Thyroid gland (tissue), 4 donors: ENCODE data around the gene CHST11. TPM values are rescaled to one million over a fixed set of nuclear protein-coding genes. Genes with fewer than 3 reads are reported as not detected.

Experiments used
- DNase-seq, 2 donors: peaks; one replicate each; pipeline ENCODE4 v3.0.0-alpha.2; 2019
- H3K27ac ChIP-seq, 3 donors: fragments of 200-600 bp; sonication (generic); 1 replicate in 2 of 3; 2 replicates in 1 of 3; pipeline ENCODE4 v1.5.1; 2016 to 2019; ENCODE audit warnings: mild to moderate bottlenecking in 1 of 3, moderate library complexity in 1 of 3
- H3K27me3 ChIP-seq: fragments of 200-600 bp; sonication (generic); one replicate; pipeline ENCODE4 v1.5.1; 2019
- H3K36me3 ChIP-seq, 2 donors: fragments of 200-600 bp; sonication (generic); one replicate each; pipeline ENCODE4 v1.5.1; 2016 to 2019
- H3K4me1 ChIP-seq, 2 donors: fragments of 200-600 bp; sonication (generic); one replicate each; pipeline ENCODE4 v1.5.1; 2017 to 2019
- H3K4me3 ChIP-seq, 3 donors: fragments of 200-600 bp; sonication (generic); replicated peaks in 1 of 3; 1 replicate in 2 of 3; 2 replicates in 1 of 3; pipeline ENCODE4 v1.5.1; 2016; ENCODE audit warnings: mild to moderate bottlenecking in 1 of 3
- H3K9me3 ChIP-seq: fragments of 200-600 bp; sonication (generic); one replicate; pipeline ENCODE4 v1.5.1; 2017
- POLR2A ChIP-seq, 2 donors: fragments of 450-650 bp; IDR thresholded peaks; one replicate each; pipeline ENCODE4 v1.6.1; 2017; ENCODE audit warnings: antibody characterized with exemption in 2 of 2, mild to moderate bottlenecking in 2 of 2, moderate library complexity in 1 of 2
- WGBS, 2 donors: methylation state at CpG; one replicate each; pipeline ENCODE4 v1.1.5; 2017; 5-methylcytosine and 5-hydroxymethylcytosine counted together
- intact Hi-C: fragments of 100-400 bp; cut with DNase I; formaldehyde crosslinking; loops from one replicate; pipeline ENCODE4 v1.15.1; 2023
- total RNA-seq, 4 donors: library from RNA; depleted of rRNA; stranded (reverse); fragments of >200 nt; gene quantifications; one replicate each; pipeline ENCODE4 v1.2.3, GENCODE V29; 2016
- TF ChIP-seq, protein P1 (sequence below), 6 experiments: fragments of 200-600 bp in 3 of 6; fragments of 450-650 bp in 3 of 6; sonication (generic) in 3 of 6; IDR thresholded peaks; one replicate each; pipeline ENCODE4 v1.5.1; 2016 to 2019; ENCODE audit warnings: antibody characterized with exemption in 6 of 6, mild to moderate bottlenecking in 2 of 6, inconsistent platforms in 1 of 6, moderate library complexity in 1 of 6

CHST11 gene
- total RNA-seq, 4 donors from 2014 or later = 6.9 to 11.6 (median 8.0) TPM

DNA sequence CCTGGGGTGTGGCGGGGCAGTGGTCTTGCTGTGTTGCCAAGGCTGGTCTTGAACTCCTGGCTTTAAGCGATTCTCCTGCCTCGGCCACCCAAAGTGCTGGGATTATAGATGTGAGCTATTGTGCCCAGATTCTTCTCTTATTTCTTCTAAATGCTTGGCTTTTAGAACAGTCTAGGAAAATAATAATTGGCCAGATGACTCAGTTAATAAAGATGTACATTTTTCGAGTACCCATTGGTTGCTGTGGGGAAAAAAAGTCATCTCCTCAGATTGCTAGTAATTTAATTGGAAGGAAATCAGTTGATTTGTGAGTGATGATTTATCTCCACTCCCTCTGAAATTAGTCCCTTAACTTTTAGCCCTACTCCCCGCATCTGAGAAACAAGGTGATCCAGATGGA lies 45.5 kb downstream of the CHST11 start:
- no peaks in the 10 kb centered on the region for H3K9me3 ChIP-seq
- no peak overlapping the region for H3K27ac ChIP-seq
- no peaks in the 10 kb centered on the region for H3K27me3 ChIP-seq
- H3K36me3 ChIP-seq = no peaks in the 10 kb centered on the region
- TF ChIP-seq, protein P1, sequence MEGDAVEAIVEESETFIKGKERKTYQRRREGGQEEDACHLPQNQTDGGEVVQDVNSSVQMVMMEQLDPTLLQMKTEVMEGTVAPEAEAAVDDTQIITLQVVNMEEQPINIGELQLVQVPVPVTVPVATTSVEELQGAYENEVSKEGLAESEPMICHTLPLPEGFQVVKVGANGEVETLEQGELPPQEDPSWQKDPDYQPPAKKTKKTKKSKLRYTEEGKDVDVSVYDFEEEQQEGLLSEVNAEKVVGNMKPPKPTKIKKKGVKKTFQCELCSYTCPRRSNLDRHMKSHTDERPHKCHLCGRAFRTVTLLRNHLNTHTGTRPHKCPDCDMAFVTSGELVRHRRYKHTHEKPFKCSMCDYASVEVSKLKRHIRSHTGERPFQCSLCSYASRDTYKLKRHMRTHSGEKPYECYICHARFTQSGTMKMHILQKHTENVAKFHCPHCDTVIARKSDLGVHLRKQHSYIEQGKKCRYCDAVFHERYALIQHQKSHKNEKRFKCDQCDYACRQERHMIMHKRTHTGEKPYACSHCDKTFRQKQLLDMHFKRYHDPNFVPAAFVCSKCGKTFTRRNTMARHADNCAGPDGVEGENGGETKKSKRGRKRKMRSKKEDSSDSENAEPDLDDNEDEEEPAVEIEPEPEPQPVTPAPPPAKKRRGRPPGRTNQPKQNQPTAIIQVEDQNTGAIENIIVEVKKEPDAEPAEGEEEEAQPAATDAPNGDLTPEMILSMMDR (IDR thresholded peaks at IDR 0.05) = no peak
- no peak for TF ChIP-seq POLR2A (IDR thresholded peaks at IDR 0.05)
- intact Hi-C loops = no loop called here
- DNase-seq = no peak
- H3K4me1 ChIP-seq = peaks cover 8 to 9% of the 10 kb centered on the region in 2 donors
- H3K4me3 ChIP-seq = no peak overlapping the region
- 92 to 98% methylated on average over 5 of the region's 5 CpGs for WGBS, 2 donors

DNA sequence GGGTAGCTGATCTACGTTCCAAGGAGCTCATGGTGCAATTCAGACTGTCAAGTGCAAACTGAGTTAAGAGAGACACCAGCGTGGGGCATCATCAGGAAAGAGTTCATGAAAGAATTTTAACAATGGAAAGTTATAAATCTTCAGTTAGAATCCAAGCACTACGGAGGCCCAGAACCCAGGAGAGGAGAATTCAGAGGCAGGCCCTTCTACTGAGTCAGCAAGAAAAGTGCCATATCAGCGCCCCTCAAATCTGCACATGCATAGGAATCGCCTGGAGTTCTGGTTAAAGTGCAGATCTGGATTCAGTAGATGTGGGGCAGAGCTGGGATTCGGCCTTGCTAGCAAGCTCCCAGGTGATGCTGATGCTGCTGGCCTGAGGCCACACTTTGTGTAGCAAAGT lies 45.9 kb downstream of the CHST11 start:
- no peak for DNase-seq
- Histone ChIP-seq H3K4me3 (no peak overlapping the region), H3K36me3 (no peaks in the 10 kb centered on the region), H3K27ac (no peak overlapping the region), H3K9me3 (no peaks in the 10 kb centered on the region), H3K4me1 (peaks cover 8 to 13% of the 10 kb centered on the region in 2 donors), H3K27me3 (no peaks in the 10 kb centered on the region)
- TF ChIP-seq, protein P1 (IDR thresholded peaks at IDR 0.05) = no peak
- TF ChIP-seq POLR2A (IDR thresholded peaks at IDR 0.05) = no peak
- 87 to 93% methylated on average over 6 of the region's 6 CpGs for WGBS, 2 donors
- intact Hi-C loops = no loop called here

DNA sequence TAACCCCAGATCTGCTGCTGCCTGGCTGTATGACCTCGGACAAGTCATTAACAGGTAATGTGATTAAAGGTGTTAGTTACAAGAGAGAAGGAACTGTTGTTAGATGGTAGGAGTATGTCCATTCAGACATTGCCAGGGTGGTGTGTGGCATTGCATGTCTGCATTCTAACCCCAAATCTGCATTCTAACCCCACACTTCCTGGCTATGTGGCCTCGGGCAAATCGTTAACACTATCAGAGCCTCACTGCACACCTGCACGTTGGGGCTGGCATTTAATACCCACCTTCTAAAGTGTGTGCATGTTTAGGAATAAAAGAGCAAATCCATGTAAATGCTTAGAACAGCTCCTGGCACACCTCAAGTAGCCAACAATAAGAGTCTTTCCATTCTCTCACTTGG lies 46.4 kb downstream of the CHST11 start:
- H3K4me3 ChIP-seq = no peak overlapping the region
- no peak for TF ChIP-seq POLR2A (IDR thresholded peaks at IDR 0.05)
- TF ChIP-seq, protein P1 (IDR thresholded peaks at IDR 0.05) = no peak
- WGBS, 2 donors = 80 to 93% methylated on average over 4 of the region's 4 CpGs
- no peaks in the 10 kb centered on the region for H3K36me3 ChIP-seq
- intact Hi-C loops = no loop called here
- peaks cover 8 to 14% of the 10 kb centered on the region in 2 donors for H3K4me1 ChIP-seq
- H3K27me3 ChIP-seq = no peaks in the 10 kb centered on the region
- no peak overlapping the region for H3K27ac ChIP-seq
- no peaks in the 10 kb centered on the region for H3K9me3 ChIP-seq
- DNase-seq = no peak

DNA sequence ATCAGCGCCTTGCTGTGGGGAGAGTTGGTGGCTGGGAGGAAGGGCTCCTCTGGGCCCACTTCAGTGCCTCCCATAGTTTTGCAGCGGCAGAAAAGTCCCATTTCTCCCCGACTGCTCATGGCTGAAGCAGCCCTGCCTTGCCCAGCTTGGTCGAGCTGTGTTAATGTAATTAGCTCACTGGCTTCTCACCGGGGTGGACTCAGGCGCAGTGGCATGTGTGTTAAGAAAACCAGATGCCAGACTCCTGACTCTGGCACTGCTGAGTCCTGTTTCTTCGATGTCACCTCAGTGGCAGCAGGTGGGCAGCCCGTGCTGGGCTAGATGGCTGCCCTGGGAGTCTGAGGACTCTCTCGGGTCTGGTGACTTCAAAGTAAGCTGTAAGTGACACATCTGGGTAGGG lies 47.4 kb downstream of the CHST11 start:
- H3K9me3 ChIP-seq = no peaks in the 10 kb centered on the region
- no peak overlapping the region for H3K27ac ChIP-seq
- peaks cover 8 to 14% of the 10 kb centered on the region in 2 donors for H3K4me1 ChIP-seq
- WGBS, 2 donors = 79 to 95% methylated on average over 5 to 7 of the region's 9 CpGs
- DNase-seq = no peak
- H3K4me3 ChIP-seq = no peak overlapping the region
- H3K27me3 ChIP-seq = no peaks in the 10 kb centered on the region
- H3K36me3 ChIP-seq = no peaks in the 10 kb centered on the region
- TF ChIP-seq POLR2A (IDR thresholded peaks at IDR 0.05) = no peak
- TF ChIP-seq, protein P1 (IDR thresholded peaks at IDR 0.05) = no peak
- intact Hi-C loops = no loop called here

DNA sequence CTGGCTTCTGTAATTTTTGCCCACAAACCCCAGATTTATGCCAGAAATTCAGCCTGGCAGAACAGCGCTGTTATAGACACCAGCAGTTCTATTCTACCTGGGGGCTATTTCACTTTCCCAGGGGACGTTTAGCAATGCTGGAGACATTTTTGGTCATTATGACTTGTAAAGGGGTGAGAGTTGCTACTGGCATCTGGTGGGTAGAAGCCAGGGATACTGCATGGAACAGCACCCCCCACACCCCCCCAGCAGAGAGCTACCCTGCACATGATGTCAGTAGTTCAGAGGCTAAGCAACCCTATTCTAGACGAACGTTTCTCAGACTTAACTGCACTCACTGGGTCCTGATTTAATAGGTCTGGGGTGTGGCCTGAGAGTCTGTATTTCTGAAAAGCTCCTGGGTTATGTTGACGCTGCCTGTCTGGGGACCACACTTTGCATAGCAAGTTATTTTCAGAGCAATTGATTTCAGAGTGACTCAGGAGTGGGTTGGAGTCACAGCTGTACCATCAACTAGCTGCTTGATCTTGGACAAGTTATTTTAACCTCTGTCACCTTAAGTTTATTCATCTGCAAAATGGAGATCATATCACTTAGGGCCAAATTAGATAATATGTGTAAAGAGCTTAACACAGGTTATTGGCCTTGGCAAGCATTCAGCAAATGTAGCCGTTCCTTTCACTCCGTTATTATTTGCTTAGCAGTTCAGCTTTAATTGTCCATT lies 48.5 kb downstream of the CHST11 start:
- 83 to 84% methylated on average over 7 of the region's 7 CpGs for WGBS, 2 donors
- peaks cover 13 to 20% of the 10 kb centered on the region in 2 donors for H3K4me1 ChIP-seq
- intact Hi-C loops = no loop called here

More for the DNA sequence above, 48.5 kb downstream of the CHST11 start:
- no peaks in the 10 kb centered on the region for H3K27me3 ChIP-seq
- H3K9me3 ChIP-seq = no peaks in the 10 kb centered on the region
- no peak overlapping the region for H3K27ac ChIP-seq
- TF ChIP-seq, protein P1 (IDR thresholded peaks at IDR 0.05) = no peak
- TF ChIP-seq POLR2A (IDR thresholded peaks at IDR 0.05) = no peak
- H3K36me3 ChIP-seq = no peaks in the 10 kb centered on the region
- DNase-seq = no peak
- H3K4me3 ChIP-seq = no peak overlapping the region
